K562 (cell line): ENCODE data around the gene OR1D5. TPM values are rescaled to one million over a fixed set of nuclear protein-coding genes. Genes with fewer than 3 reads are reported as not detected.

Experiments
- ATAC-seq: fragments of 200-7000 bp; cut with Tn5 transposase; 3 replicates; pipeline ENCODE4 v1.9.1; 2020; ENCODE audit warnings: moderate library complexity
- BruUV-seq: library from RNA; stranded (reverse); fragments of 400-500 nt; replicated peaks from 2 replicates; lab custom pipeline; 2021; lab: Mats Ljungman, UMichigan
- CTCF ChIA-PET: fragments of 300-600 bp; formaldehyde crosslinking; extraction: SDS; loops from one replicate; lab custom pipeline; 2021; ENCODE audit warnings: low intra/inter-chr PET ratio; lab: Yijun Ruan, JAX
- POLR2A ChIA-PET: fragments of 300-600, 350-650 bp; sonication (Branson Sonifier 250); formaldehyde crosslinking; extraction: SDS; loops from one replicate; lab custom pipeline; 2021; ENCODE audit warnings: antibody characterized with exemption, inconsistent platforms; lab: Yijun Ruan, JAX
- DNase-seq, 4 experiments: peaks; one replicate each; pipeline versions ENCODE4 v3.0.0 to v3.0.0-alpha.2; 2011 to 2018; ENCODE audit warnings: low spot score in 3 of 4, mixed read lengths in 3 of 4; ENCODE audit errors: extremely low read depth in 1 of 4
- FAIRE-seq: peaks from 2 replicates; lab custom pipeline; 2011; peaks lifted over from hg19 to GRCh38; lab: Jason Lieb, UNC
- H2AFZ ChIP-seq: 2 replicates; pipeline ENCODE4 v1.6.0; 2011; ENCODE audit warnings: low read depth, low read length, control low read depth, inconsistent platforms
- H3K27ac ChIP-seq: fragments of 200-600 bp; 3 replicates; pipeline ENCODE4 v1.8.0; 2011; ENCODE audit warnings: low read depth, mild to moderate bottlenecking, control low read depth, inconsistent platforms, low read length, moderate library complexity, mixed read lengths; ENCODE audit errors: extremely low read depth
- H3K27me3 ChIP-seq, 2 experiments: fragments of 300-600 bp in 1 of 2; 2 replicates in 1 of 2; 3 replicates in 1 of 2; pipeline versions ENCODE4 v1.6.0 to v1.8.0; 2011; ENCODE audit warnings: inconsistent platforms in 2 of 2, low read length in 2 of 2, mild to moderate bottlenecking in 1 of 2, mixed read lengths in 1 of 2, moderate library complexity in 1 of 2; ENCODE audit not compliant: control insufficient read depth in 2 of 2, insufficient read depth in 2 of 2
- H3K36me3 ChIP-seq: fragments of 300-600 bp; 3 replicates; pipeline ENCODE4 v1.8.0; 2011; ENCODE audit warnings: mild to moderate bottlenecking, low read length, inconsistent platforms; ENCODE audit not compliant: control insufficient read depth, insufficient read depth
- H3K4me1 ChIP-seq, 2 experiments: fragments of 200-600 bp in 1 of 2; replicated peaks in 1 of 2; 2 replicates in 1 of 2; 3 replicates in 1 of 2; pipeline versions ENCODE4 v1.5.1 to v1.8.0; 2011; ENCODE audit warnings: inconsistent platforms in 2 of 2, low read length in 2 of 2, mild to moderate bottlenecking in 1 of 2, mixed read lengths in 1 of 2, moderate library complexity in 1 of 2; ENCODE audit not compliant: control insufficient read depth in 2 of 2, insufficient read depth in 2 of 2
- H3K4me2 ChIP-seq: 2 replicates; pipeline ENCODE4 v1.6.1; 2011; ENCODE audit warnings: low read length, control low read depth, inconsistent platforms, mixed read lengths; ENCODE audit not compliant: insufficient read depth
- H3K4me3 ChIP-seq: fragments of 200-600 bp; sonication (generic), shearing (Covaris generic); 2 replicates; pipeline ENCODE4 v1.5.1; 2016; ENCODE audit warnings: control low read depth, inconsistent platforms
- H3K79me2 ChIP-seq: fragments of 200-600 bp; 3 replicates; pipeline ENCODE4 v1.8.0; 2011; ENCODE audit warnings: low read length, inconsistent platforms; ENCODE audit not compliant: control insufficient read depth, insufficient read depth
- H3K9ac ChIP-seq, 2 experiments: 2 replicates each; pipeline versions ENCODE4 v1.6.0 to v1.6.1; 2011; ENCODE audit warnings: low read depth in 2 of 2, low read length in 2 of 2, control low read depth in 1 of 2, inconsistent platforms in 1 of 2, mild to moderate bottlenecking in 1 of 2, mixed read lengths in 1 of 2; ENCODE audit not compliant: insufficient read depth in 1 of 2
- H3K9me1 ChIP-seq: one replicate; pipeline ENCODE4 v1.6.0; 2011; ENCODE audit warnings: inconsistent platforms, mild to moderate bottlenecking, low read length, moderate library complexity; ENCODE audit not compliant: control insufficient read depth, insufficient read depth
- H3K9me3 ChIP-seq: replicated peaks from 2 replicates; pipeline ENCODE4 v1.5.1; 2011; ENCODE audit warnings: low read depth, low read length, inconsistent platforms; ENCODE audit not compliant: control insufficient read depth, insufficient read depth
- H4K20me1 ChIP-seq: replicated peaks from 2 replicates; pipeline ENCODE4 v1.6.1; 2011; ENCODE audit warnings: low read length, inconsistent platforms, mixed read lengths; ENCODE audit not compliant: control insufficient read depth, insufficient read depth
- BCOR ChIP-seq: fragments of 450-650 bp; IDR thresholded peaks from 2 replicates; pipeline ENCODE4 v1.6.1; 2016
- CBX5 ChIP-seq: IDR thresholded peaks from 2 replicates; pipeline ENCODE4 v1.6.1; 2014; ENCODE audit warnings: low read depth, borderline replicate concordance
- CXXC5 ChIP-seq: fragments of 250-450 bp; sonication (Bioruptor Pico); IDR thresholded peaks from 2 replicates; pipeline ENCODE4 v1.8.0; 2022; ENCODE audit warnings: inconsistent platforms, mild to moderate bottlenecking, moderate library complexity
- FOXK1 ChIP-seq: sonication (generic); formaldehyde crosslinking; IDR thresholded peaks from 2 replicates; pipeline ENCODE4 v1.8.0; 2022; ENCODE audit warnings: missing genetic modification reagents, mild to moderate bottlenecking, borderline replicate concordance
- HCFC1 ChIP-seq: IDR thresholded peaks from 2 replicates; pipeline ENCODE4 v1.6.1; 2012; ENCODE audit warnings: low read depth, low read length, improper control_type of control experiment
- HMG20A ChIP-seq: fragments of 450-650 bp; formaldehyde crosslinking; conservative IDR thresholded peaks from 2 replicates; pipeline ENCODE4 v1.4.0; 2020; ENCODE audit warnings: mild to moderate bottlenecking, mixed read lengths
- MCM5 ChIP-seq: fragments of 450-650 bp; IDR thresholded peaks from 2 replicates; pipeline ENCODE4 v1.6.1; 2016; ENCODE audit warnings: low read depth
- MTA1 ChIP-seq: fragments of 450-650 bp; IDR thresholded peaks from 2 replicates; pipeline ENCODE4 v1.6.1; 2017; ENCODE audit warnings: borderline replicate concordance
- NFE2L1 ChIP-seq: fragments of 450-650 bp; IDR thresholded peaks from 2 replicates; pipeline ENCODE4 v1.6.1; 2016; ENCODE audit warnings: missing genetic modification characterization, low read depth, mild to moderate bottlenecking, missing compliant biosample characterization, moderate library complexity, borderline replicate concordance
- PRMT5 ChIP-seq: sonication (generic); formaldehyde crosslinking; IDR thresholded peaks from 2 replicates; pipeline ENCODE4 v1.5.0; 2020; ENCODE audit warnings: missing genetic modification reagents
- PURB ChIP-seq: sonication (generic); formaldehyde crosslinking; IDR thresholded peaks from 2 replicates; pipeline ENCODE4 v1.9.0; 2021; ENCODE audit warnings: low read depth, mild to moderate bottlenecking, missing genetic modification reagents
- TAF9B ChIP-seq: fragments of 450-650 bp; IDR thresholded peaks from 2 replicates; pipeline ENCODE4 v1.6.1; 2018; ENCODE audit warnings: mild to moderate bottlenecking; ENCODE audit not compliant: partially characterized antibody
- TCFL5 ChIP-seq: fragments of 250-450 bp; sonication (Bioruptor Pico); conservative IDR thresholded peaks from 2 replicates; pipeline ENCODE4 v1.6.1; 2021; ENCODE audit warnings: mild to moderate bottlenecking, moderate library complexity, matching md5 sums
- ZBTB17 ChIP-seq: fragments of 450-650 bp; formaldehyde crosslinking; IDR thresholded peaks from 2 replicates; pipeline ENCODE4 v1.4.0; 2020; ENCODE audit warnings: mild to moderate bottlenecking
- ZNF561 ChIP-seq: fragments of 450-650 bp; formaldehyde crosslinking; conservative IDR thresholded peaks from 2 replicates; pipeline ENCODE4 v1.4.0; 2020; ENCODE audit warnings: mild to moderate bottlenecking, moderate library complexity
- WGBS: fragments of 100-300 bp; shearing (Covaris generic); methylation state at CpG from one replicate; pipeline ENCODE4 v1.1.6; 2016; ENCODE audit warnings: low coverage, mixed read lengths; ENCODE audit not compliant: insufficient coverage; ENCODE audit errors: missing lambda C conversion rate; 5-methylcytosine and 5-hydroxymethylcytosine counted together
- in situ Hi-C: fragments of 300-500 bp; cut with MboI; formaldehyde crosslinking; loops from 4 replicates; pipeline ENCODE4 v1.15.0; 2018; ENCODE audit warnings: inconsistent platforms, mixed read lengths
- intact Hi-C: fragments of 100-400 bp; cut with micrococcal nuclease; formaldehyde crosslinking; loops from 2 replicates; pipeline ENCODE4 v1.14.2; 2022
- polyA plus RNA-seq, 8 experiments: library from polyadenylated mRNA; depleted of rRNA in 4 of 8; stranded (reverse) in 5 of 8; unstranded in 3 of 8; fragments of >200 nt; fragmentation: Nextera tagmentation in 2 of 8; fragmentation: Illumina TruSeq in 1 of 8; extraction: Ambion mirVana in 2 of 8; extraction: Trizol in 1 of 8; gene quantifications; 2 replicates each; pipeline versions ENCODE4 v1.2.1 to v1.2.3, GENCODE V29; 2011 to 2014; ENCODE audit warnings: inconsistent platforms in 1 of 8, missing spikeins in 1 of 8
- total RNA-seq, 7 experiments: library from RNA; depleted of rRNA in 6 of 7; stranded (reverse); fragments of >200 nt in 6 of 7; fragmentation: Illumina TruSeq in 2 of 7; extraction: Trizol in 2 of 7; gene quantifications; 2 replicates each; pipeline versions ENCODE4 v1.2.1 to v1.2.3, GENCODE V29; 2011 to 2021; ENCODE audit warnings: low replicate concordance in 1 of 7
- TF ChIP-seq, protein P1 (sequence below): fragments of 250-450 bp; sonication (Bioruptor Pico); IDR thresholded peaks from 2 replicates; pipeline ENCODE4 v1.5.0; 2020; ENCODE audit warnings: mild to moderate bottlenecking, borderline replicate concordance
- TF ChIP-seq, protein P2 (sequence below): fragments of 250-450 bp; sonication (Bioruptor Pico); IDR thresholded peaks from 2 replicates; pipeline ENCODE4 v1.4.0; 2020; ENCODE audit warnings: mild to moderate bottlenecking, moderate library complexity, borderline replicate concordance
- TF ChIP-seq, protein P3 (sequence below): fragments of 250-450 bp; sonication (Bioruptor Pico); IDR thresholded peaks from 2 replicates; pipeline ENCODE4 v1.8.0; 2021; ENCODE audit warnings: borderline replicate concordance, mild to moderate bottlenecking, moderate library complexity; ENCODE audit not compliant: poor library complexity, severe bottlenecking

Gene OR1D5
- total and polyA plus RNA-seq, 9 of the 15 experiments (the other 6 are each of a cell fraction or from before 2014, with no cell fraction given) = not detected

DNA sequence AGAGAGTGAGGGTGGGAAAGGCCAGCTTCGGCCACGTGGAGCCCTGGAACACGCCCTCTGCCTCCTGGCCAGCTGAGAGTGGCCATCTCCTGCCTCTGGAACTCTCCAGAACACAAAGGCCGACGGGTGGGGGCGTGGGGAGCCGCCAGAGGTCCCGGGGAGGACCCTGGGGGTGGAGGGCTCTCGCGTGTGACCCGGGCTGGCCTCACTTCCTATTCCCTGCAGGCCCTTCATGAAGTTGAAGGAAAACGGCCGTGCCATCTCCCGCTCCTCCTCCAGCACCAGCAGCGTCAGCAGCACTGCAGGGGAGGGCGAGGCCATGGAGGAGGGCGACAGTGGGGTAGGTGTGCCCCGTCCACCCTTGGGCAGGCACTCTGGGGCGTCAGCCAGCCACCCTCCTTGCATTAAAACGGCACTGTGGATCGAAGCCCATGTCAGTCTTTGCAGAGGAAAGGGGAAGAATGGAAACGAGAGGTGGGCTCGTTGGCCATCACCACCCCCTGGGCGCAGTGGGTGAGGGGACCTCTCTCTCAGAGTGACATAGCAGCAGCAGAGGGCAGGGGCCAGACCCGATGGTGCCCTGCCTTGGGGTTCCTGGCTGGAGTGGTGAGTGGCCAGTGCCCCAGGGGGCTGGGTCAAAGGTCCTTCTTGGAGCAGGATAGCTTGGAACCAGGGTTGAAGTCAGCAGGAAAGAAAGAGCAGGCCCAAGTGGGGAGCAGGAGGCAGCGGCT lies 37.1 kb downstream of the OR1D5 start:
- intact Hi-C loops = no loop called here
- H3K4me3 ChIP-seq = no peak overlapping the region
- CTCF ChIA-PET = no interaction called here
- H3K27ac ChIP-seq = no peak overlapping the region
- H3K4me1 ChIP-seq = no peaks in the 10 kb centered on the region; a peak in 1 of 5 replicates
- POLR2A ChIA-PET = interaction anchor here (0.8 kb wide), 1 partner anchor 409 kb away, joined by 3 read pairs; no protein-coding TSS in a partner anchor
- BruUV-seq = no TSS peak
- in situ Hi-C loops = no loop called here
- DNase-seq (no peak), FAIRE-seq (no peak), ATAC-seq (no peak)
- H3K4me2 ChIP-seq = no peak overlapping the region
- H3K9me1 ChIP-seq = no peaks in the 10 kb centered on the region
- H2AFZ ChIP-seq = no peak overlapping the region
- no peaks in the 10 kb centered on the region for H3K79me2 ChIP-seq
- no peak for TF ChIP-seq TCFL5 (CRISPR knock-in tag)
- no peak for TF ChIP-seq MTA1
- no peak for TF ChIP-seq FOXK1
- TF ChIP-seq, protein P1, sequence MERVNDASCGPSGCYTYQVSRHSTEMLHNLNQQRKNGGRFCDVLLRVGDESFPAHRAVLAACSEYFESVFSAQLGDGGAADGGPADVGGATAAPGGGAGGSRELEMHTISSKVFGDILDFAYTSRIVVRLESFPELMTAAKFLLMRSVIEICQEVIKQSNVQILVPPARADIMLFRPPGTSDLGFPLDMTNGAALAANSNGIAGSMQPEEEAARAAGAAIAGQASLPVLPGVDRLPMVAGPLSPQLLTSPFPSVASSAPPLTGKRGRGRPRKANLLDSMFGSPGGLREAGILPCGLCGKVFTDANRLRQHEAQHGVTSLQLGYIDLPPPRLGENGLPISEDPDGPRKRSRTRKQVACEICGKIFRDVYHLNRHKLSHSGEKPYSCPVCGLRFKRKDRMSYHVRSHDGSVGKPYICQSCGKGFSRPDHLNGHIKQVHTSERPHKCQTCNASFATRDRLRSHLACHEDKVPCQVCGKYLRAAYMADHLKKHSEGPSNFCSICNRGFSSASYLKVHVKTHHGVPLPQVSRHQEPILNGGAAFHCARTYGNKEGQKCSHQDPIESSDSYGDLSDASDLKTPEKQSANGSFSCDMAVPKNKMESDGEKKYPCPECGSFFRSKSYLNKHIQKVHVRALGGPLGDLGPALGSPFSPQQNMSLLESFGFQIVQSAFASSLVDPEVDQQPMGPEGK (CRISPR knock-in tag) = no peak
- TF ChIP-seq CXXC5 (CRISPR knock-in tag) = no peak
- no peak for TF ChIP-seq BCOR
- no peak for TF ChIP-seq ZNF561 (CRISPR knock-in tag)
- TF ChIP-seq MCM5 = no peak
- TF ChIP-seq ZBTB17 (CRISPR knock-in tag) = no peak
- no peak for TF ChIP-seq HMG20A (CRISPR knock-in tag)
- TF ChIP-seq PRMT5 (CRISPR knock-in tag) = no peak
- no peak for TF ChIP-seq NFE2L1
- no peak for TF ChIP-seq HCFC1
- TF ChIP-seq, protein P2, sequence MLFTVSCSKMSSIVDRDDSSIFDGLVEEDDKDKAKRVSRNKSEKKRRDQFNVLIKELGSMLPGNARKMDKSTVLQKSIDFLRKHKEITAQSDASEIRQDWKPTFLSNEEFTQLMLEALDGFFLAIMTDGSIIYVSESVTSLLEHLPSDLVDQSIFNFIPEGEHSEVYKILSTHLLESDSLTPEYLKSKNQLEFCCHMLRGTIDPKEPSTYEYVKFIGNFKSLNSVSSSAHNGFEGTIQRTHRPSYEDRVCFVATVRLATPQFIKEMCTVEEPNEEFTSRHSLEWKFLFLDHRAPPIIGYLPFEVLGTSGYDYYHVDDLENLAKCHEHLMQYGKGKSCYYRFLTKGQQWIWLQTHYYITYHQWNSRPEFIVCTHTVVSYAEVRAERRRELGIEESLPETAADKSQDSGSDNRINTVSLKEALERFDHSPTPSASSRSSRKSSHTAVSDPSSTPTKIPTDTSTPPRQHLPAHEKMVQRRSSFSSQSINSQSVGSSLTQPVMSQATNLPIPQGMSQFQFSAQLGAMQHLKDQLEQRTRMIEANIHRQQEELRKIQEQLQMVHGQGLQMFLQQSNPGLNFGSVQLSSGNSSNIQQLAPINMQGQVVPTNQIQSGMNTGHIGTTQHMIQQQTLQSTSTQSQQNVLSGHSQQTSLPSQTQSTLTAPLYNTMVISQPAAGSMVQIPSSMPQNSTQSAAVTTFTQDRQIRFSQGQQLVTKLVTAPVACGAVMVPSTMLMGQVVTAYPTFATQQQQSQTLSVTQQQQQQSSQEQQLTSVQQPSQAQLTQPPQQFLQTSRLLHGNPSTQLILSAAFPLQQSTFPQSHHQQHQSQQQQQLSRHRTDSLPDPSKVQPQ (CRISPR knock-in tag) = no peak
- TF ChIP-seq CBX5 = no peak
- TF ChIP-seq TAF9B = no peak
- TF ChIP-seq PURB (CRISPR knock-in tag) = no peak
- TF ChIP-seq, protein P3, sequence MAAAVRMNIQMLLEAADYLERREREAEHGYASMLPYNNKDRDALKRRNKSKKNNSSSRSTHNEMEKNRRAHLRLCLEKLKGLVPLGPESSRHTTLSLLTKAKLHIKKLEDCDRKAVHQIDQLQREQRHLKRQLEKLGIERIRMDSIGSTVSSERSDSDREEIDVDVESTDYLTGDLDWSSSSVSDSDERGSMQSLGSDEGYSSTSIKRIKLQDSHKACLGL = no peak
- no peaks in the 10 kb centered on the region for H3K36me3 ChIP-seq
- H3K27me3 ChIP-seq = peaks cover 0 to 13% of the 10 kb centered on the region in 2 experiments; a peak in 2 of 5 replicates
- H4K20me1 ChIP-seq = no peaks in the 10 kb centered on the region
- H3K9me3 ChIP-seq = no peaks in the 10 kb centered on the region
- no peak overlapping the region for H3K9ac ChIP-seq
- 0% methylated on average over 14 of the region's 26 CpGs for WGBS
